Measurements from ENCODE around the gene INPP4B. TPM values are rescaled to one million over a fixed set of nuclear protein-coding genes. Genes with fewer than 3 reads are reported as not detected.

INPP4B gene
- total RNA-seq, 1 experiment from 2014 or later, result 14.3 TPM

DNA sequence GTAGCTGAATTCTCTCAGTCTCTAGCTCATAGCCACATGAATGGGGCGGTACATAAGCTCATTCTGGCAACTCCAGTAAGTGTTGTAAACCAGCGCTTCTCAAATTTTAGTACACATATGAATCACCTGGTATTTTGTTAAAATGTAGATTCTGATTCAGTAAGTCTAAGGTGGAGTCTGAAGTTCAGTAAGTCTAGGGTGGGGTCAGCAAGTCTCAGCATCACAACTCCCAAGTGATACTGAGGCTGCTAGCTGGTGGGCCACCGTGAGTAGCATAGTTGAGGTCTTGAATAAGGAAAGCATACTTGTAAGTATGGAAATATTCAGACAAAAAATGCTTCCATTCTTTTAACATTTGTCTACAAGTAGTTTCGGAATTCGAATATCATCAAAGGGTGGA lies 36.1 kb upstream of the INPP4B start (continued):
- TF ChIP-seq, protein P1, sequence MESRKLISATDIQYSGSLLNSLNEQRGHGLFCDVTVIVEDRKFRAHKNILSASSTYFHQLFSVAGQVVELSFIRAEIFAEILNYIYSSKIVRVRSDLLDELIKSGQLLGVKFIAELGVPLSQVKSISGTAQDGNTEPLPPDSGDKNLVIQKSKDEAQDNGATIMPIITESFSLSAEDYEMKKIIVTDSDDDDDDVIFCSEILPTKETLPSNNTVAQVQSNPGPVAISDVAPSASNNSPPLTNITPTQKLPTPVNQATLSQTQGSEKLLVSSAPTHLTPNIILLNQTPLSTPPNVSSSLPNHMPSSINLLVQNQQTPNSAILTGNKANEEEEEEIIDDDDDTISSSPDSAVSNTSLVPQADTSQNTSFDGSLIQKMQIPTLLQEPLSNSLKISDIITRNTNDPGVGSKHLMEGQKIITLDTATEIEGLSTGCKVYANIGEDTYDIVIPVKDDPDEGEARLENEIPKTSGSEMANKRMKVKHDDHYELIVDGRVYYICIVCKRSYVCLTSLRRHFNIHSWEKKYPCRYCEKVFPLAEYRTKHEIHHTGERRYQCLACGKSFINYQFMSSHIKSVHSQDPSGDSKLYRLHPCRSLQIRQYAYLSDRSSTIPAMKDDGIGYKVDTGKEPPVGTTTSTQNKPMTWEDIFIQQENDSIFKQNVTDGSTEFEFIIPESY (IDR thresholded peaks at IDR 0.05; ENCODE audit: extremely low read depth, insufficient replicate concordance, low read length), result no peak
- TF ChIP-seq, protein P2, sequence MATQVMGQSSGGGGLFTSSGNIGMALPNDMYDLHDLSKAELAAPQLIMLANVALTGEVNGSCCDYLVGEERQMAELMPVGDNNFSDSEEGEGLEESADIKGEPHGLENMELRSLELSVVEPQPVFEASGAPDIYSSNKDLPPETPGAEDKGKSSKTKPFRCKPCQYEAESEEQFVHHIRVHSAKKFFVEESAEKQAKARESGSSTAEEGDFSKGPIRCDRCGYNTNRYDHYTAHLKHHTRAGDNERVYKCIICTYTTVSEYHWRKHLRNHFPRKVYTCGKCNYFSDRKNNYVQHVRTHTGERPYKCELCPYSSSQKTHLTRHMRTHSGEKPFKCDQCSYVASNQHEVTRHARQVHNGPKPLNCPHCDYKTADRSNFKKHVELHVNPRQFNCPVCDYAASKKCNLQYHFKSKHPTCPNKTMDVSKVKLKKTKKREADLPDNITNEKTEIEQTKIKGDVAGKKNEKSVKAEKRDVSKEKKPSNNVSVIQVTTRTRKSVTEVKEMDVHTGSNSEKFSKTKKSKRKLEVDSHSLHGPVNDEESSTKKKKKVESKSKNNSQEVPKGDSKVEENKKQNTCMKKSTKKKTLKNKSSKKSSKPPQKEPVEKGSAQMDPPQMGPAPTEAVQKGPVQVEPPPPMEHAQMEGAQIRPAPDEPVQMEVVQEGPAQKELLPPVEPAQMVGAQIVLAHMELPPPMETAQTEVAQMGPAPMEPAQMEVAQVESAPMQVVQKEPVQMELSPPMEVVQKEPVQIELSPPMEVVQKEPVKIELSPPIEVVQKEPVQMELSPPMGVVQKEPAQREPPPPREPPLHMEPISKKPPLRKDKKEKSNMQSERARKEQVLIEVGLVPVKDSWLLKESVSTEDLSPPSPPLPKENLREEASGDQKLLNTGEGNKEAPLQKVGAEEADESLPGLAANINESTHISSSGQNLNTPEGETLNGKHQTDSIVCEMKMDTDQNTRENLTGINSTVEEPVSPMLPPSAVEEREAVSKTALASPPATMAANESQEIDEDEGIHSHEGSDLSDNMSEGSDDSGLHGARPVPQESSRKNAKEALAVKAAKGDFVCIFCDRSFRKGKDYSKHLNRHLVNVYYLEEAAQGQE (IDR thresholded peaks at IDR 0.05; ENCODE audit: low read depth), result no peak
- TF ChIP-seq EGR1 (IDR thresholded peaks at IDR 0.05; ENCODE audit: low read depth), result no peak
- TF ChIP-seq FOSL1 (IDR thresholded peaks at IDR 0.05; ENCODE audit: low read depth), result no peak
- TF ChIP-seq EZH2phosphoT487 (IDR thresholded peaks at IDR 0.05; ENCODE audit: borderline replicate concordance), result no peak

DNA sequence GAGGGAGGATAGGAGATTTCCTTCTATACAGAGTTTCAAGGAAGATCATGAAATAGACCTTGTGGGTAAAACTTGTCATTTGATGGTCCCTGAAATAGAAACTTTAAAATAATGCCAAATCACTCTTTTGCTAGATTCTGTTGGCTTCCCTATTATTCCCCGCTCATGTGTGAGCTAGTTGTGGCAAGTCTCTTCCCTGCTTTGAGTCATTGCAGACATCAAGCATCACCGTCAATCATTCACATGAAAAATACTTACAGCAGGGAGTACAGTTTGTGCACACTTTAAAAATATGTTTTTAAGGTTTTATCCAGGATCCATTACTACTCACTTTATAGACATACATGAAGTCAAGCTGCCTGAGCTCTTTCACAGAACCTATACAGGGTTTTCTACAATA lies 35.2 kb upstream of the INPP4B start:
- Histone ChIP-seq H3K79me2 (ENCODE audit: insufficient read depth, low read length) (no peaks in the 10 kb centered on the region), H3K4me1 (ENCODE audit: control insufficient read depth in 1 of 2, insufficient read depth in 2 of 2, low read length in 2 of 2) (no peaks in the 10 kb centered on the region), H3K27ac (ENCODE audit: low read depth, low read length) (no peak overlapping the region), H2AFZ (ENCODE audit: low read depth, low read length, poor library complexity, severe bottlenecking) (no peak overlapping the region), H3K4me3 (replicated peaks in 1 of 2; ENCODE audit: low read depth in 1 of 2, low read length in 2 of 2) (no peak overlapping the region), H3K9ac (ENCODE audit: low read length) (no peak overlapping the region), H3K4me2 (ENCODE audit: low read length) (no peak overlapping the region), H3K27me3 (ENCODE audit: insufficient read depth, low read length) (no peaks in the 10 kb centered on the region), H3K9me3 (ENCODE audit: control insufficient read depth in 1 of 2, insufficient read depth in 1 of 2, low read depth in 1 of 2, low read length in 2 of 2) (no peaks in the 10 kb centered on the region), H3K36me3 (ENCODE audit: control insufficient read depth in 1 of 2, insufficient read depth in 2 of 2, low read length in 2 of 2) (no peaks in the 10 kb centered on the region), H4K20me1 (ENCODE audit: insufficient read depth) (no peaks in the 10 kb centered on the region), H3K9me2 (ENCODE audit: insufficient read depth) (no peaks in the 10 kb centered on the region)
- no peak for ATAC-seq
- POLR2A ChIA-PET, result no interaction called here
- CTCF ChIA-PET, result interaction anchor here (1.0 kb wide), 2 partner anchors 35 to 140 kb away, joined by 3 read pairs; partner anchors contain the start of gene INPP4B
- no TSS peak for BruUV-seq (replicated peaks)
- RAD21 ChIA-PET (ENCODE audit: low non-redundant PET in 1 of 2, low total read pairs in 2 of 2, uncharacterized antibody in 2 of 2, unreplicated experiment in 2 of 2), result no interaction called here
- intact Hi-C loops (cut with micrococcal nuclease), result loop anchor here (5.0 to 10.0 kb wide), 3 partner anchors 146 to 601 kb away; no protein-coding TSS in a partner anchor
- DNase-seq (ENCODE audit: low read depth, low spot score), result no peak
- TF ChIP-seq, protein P3, sequence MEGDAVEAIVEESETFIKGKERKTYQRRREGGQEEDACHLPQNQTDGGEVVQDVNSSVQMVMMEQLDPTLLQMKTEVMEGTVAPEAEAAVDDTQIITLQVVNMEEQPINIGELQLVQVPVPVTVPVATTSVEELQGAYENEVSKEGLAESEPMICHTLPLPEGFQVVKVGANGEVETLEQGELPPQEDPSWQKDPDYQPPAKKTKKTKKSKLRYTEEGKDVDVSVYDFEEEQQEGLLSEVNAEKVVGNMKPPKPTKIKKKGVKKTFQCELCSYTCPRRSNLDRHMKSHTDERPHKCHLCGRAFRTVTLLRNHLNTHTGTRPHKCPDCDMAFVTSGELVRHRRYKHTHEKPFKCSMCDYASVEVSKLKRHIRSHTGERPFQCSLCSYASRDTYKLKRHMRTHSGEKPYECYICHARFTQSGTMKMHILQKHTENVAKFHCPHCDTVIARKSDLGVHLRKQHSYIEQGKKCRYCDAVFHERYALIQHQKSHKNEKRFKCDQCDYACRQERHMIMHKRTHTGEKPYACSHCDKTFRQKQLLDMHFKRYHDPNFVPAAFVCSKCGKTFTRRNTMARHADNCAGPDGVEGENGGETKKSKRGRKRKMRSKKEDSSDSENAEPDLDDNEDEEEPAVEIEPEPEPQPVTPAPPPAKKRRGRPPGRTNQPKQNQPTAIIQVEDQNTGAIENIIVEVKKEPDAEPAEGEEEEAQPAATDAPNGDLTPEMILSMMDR (IDR thresholded peaks at IDR 0.05 in 2 of 3, conservative IDR thresholded peaks at IDR 0.05 in 1 of 3; ENCODE audit: borderline replicate concordance in 1 of 3, insufficient read depth in 1 of 3, low read depth in 2 of 3, low read length in 2 of 3), result no peak
- TF ChIP-seq, protein P2 (IDR thresholded peaks at IDR 0.05; ENCODE audit: low read depth), result no peak
- TF ChIP-seq FOSL1 (IDR thresholded peaks at IDR 0.05; ENCODE audit: low read depth) (no peak), ZNF274 (IDR thresholded peaks at IDR 0.05; ENCODE audit: low read depth, low read length) (no peak), POLR2AphosphoS5 (IDR thresholded peaks at IDR 0.05; ENCODE audit: low read depth, low read length) (no peak)
- TF ChIP-seq, protein P1 (IDR thresholded peaks at IDR 0.05; ENCODE audit: extremely low read depth, insufficient replicate concordance, low read length), result no peak
